ENCODE measurements around the gene ITM2A. TPM values are rescaled to one million over a fixed set of nuclear protein-coding genes. Genes with fewer than 3 reads are reported as not detected.

Gene ITM2A
- total RNA-seq, 8 experiments from 2014 or later = 1.6 to 37.2 (median 3.1) TPM; not detected in 3

DNA sequence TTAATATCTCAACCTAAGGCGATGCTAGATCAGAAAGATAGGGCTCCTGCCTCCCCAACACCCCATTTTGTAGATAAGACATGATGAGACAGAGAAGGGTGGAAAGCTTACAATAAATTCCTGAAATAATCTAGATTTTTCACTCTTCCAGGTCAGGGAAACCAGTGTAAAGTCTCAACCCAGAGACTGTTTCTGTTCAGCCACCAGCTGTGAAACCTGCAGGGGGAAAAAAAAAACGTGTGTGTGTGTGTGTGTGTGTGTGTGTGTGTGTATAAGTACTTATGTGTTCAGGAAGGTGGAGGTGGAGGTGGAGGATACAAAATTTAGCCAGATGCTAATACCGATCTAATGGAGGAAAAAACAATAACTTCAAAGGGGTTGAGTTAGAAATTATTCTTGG, 773 bp upstream of the ITM2A start:
- H3K4me1 ChIP-seq (replicated peaks in 1 of 2) = no peaks in the 10 kb centered on the region
- in situ Hi-C loops (cut with MboI; ENCODE audit: low pct_unique_long_range_greater_than_20kb in 2 of 9, low sequenced_read_pairs in 9 of 9, unreplicated experiment in 9 of 9) = no loop called here
- ATAC-seq (replicated peaks in 6 of 8) = no peak
- WGBS, 10 experiments = 0 to 100% (median 47%) methylated on average over 1 to 2 of the region's 3 CpGs; no CpG with 5 or more reads in 7 of the 10 experiments
- no peak overlapping the region for H3K27ac ChIP-seq
- H3K4me3 ChIP-seq = no peak overlapping the region

DNA sequence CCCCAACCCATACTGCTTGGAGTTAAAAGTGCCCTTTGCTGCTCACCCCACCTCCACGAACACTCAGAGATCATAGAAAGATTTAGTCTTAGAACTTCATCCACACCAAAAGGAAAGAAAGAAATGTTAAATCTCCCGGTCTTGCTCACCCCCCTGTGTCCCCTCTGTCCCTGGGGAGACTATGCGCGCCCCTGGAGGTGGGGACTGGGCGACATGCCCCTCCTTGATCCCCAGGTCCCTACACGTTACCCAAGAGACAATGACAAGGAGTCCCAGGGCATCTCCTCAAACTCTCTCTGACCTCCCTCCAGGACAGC, 620 bp downstream of the ITM2A start:
- in situ Hi-C loops (cut with MboI; ENCODE audit: low pct_unique_long_range_greater_than_20kb in 2 of 9, low sequenced_read_pairs in 9 of 9, unreplicated experiment in 9 of 9) = no loop called here
- H3K4me3 ChIP-seq = peak overlapping the region in 4 of 5 donors; percentile 24 to 32 (median 26)
- ATAC-seq (replicated peaks in 6 of 8) = no peak

GRCh38 chrX:79365591-79365990, 1.5 kb downstream of the ITM2A start:
- no peak overlapping the region for H3K27ac ChIP-seq
- in situ Hi-C loops (cut with MboI; ENCODE audit: low pct_unique_long_range_greater_than_20kb in 2 of 9, low sequenced_read_pairs in 9 of 9, unreplicated experiment in 9 of 9) = no loop called here
- no peaks in the 10 kb centered on the region for H3K4me1 ChIP-seq (replicated peaks in 1 of 2)
- WGBS, 10 experiments = 0 to 86% (median 29%) methylated on average over 1 of the region's 1 CpG; no CpG with 5 or more reads in 5 of the 10 experiments
- no peak overlapping the region for H3K4me3 ChIP-seq
- ATAC-seq (replicated peaks in 6 of 8) = no peak

More for the DNA sequence above, 620 bp downstream of the ITM2A start:
- 0% methylated on average over 1 to 2 of the region's 6 CpGs; no CpG with 5 or more reads in 8 of the 10 experiments for WGBS, 10 experiments
- H3K4me1 ChIP-seq (replicated peaks in 1 of 2) = no peaks in the 10 kb centered on the region
- H3K27ac ChIP-seq = no peak overlapping the region

DNA sequence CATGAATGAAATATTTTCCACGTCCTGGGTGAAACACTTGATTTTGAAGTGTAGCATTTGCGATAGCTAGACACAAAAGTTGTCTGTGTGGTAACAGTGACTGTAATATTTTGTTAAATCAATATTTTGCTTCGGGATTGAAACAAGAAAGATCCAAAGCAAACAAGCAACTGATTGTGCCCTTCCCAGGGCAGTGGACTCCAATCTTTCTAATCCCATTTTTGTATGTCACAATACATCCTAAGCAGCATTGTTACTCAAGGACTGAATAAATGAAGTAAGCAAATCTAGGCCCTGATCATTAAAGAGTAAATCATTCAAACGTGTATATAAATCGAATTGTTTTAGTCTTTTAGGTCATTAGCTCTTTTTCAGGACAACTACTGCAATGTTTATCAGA, 2.8 kb downstream of the ITM2A start:
- H3K4me3 ChIP-seq = no peak overlapping the region
- no peak for ATAC-seq (replicated peaks in 6 of 8)
- in situ Hi-C loops (cut with MboI; ENCODE audit: low pct_unique_long_range_greater_than_20kb in 2 of 9, low sequenced_read_pairs in 9 of 9, unreplicated experiment in 9 of 9) = no loop called here

GRCh38 chrX:79361192-79361870, 5.8 kb downstream of the ITM2A start:
- Histone ChIP-seq H3K27ac (no peak overlapping the region), H3K4me3 (no peak overlapping the region), H3K4me1 (replicated peaks in 1 of 2) (no peaks in the 10 kb centered on the region)
- no peak for ATAC-seq (replicated peaks in 6 of 8)
- in situ Hi-C loops (cut with MboI; ENCODE audit: low pct_unique_long_range_greater_than_20kb in 2 of 9, low sequenced_read_pairs in 9 of 9, unreplicated experiment in 9 of 9) = no loop called here
- 0 to 100% (median 70%) methylated on average over 1 to 6 of the region's 6 CpGs; no CpG with 5 or more reads in 3 of the 10 experiments for WGBS, 10 experiments

More for the DNA sequence above, 2.8 kb downstream of the ITM2A start:
- 0 to 100% (median 35%) methylated on average over 1 to 5 of the region's 5 CpGs; no CpG with 5 or more reads in 2 of the 10 experiments for WGBS, 10 experiments
- H3K27ac ChIP-seq = no peak overlapping the region
- H3K4me1 ChIP-seq (replicated peaks in 1 of 2) = no peaks in the 10 kb centered on the region

DNA sequence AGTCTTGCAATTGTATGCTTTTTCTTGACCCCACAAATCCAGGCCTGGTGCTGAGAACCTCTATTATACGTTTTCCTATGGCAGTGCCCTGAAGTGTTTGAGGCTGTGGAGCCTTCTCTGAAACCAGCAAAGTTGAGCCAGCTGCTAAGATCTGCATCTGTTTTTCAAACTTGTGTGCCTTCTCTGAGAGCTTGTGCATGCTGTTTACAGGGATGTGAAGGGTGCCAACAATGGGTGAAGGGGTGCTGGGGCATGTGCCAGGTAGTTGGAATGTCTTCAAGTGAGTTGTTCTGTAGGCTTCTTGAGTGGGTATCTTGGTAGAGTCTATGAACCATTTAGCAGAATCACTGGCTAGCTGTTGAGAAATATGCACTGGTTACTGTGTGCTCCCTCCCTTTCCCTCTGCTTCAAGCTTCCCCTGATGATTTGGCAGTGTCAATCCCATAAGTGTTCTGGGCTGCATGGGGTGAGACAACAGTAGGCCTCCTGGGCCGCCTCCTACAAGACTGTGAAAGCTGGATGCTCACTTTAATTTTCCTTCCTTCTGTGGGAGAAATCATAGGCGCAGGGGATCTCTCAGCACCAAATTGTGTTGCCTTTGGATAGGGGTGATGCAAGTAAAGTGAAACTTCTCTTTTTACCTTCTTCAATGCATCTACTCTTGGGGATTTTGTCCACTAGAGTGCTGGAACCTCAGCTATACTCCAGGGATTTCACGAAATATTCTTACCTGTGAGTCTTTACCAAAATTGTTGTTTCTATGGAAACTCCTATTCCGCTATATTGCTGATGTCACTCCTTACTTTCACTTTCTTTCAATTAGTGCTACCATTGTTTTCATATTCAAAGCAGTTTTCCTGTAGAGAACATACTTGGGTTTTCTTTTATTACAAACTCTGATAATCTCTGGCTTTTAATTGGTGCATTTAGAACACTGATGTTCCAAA, 30.0 kb downstream of the ITM2A start:
- ATAC-seq (replicated peaks in 6 of 8) = no peak
- H3K4me3 ChIP-seq = no peak overlapping the region
- in situ Hi-C loops (cut with MboI; ENCODE audit: low pct_unique_long_range_greater_than_20kb in 2 of 9, low sequenced_read_pairs in 9 of 9, unreplicated experiment in 9 of 9) = no loop called here

GRCh38 chrX:79330022-79330421, 37.1 kb downstream of the ITM2A start:
- no peak overlapping the region for H3K27ac ChIP-seq
- no peak for ATAC-seq (replicated peaks in 6 of 8)
- 0 to 70% (median 22%) methylated on average over 1 to 4 of the region's 4 CpGs; no CpG with 5 or more reads in 4 of the 10 experiments for WGBS, 10 experiments
- in situ Hi-C loops (cut with MboI; ENCODE audit: low pct_unique_long_range_greater_than_20kb in 2 of 9, low sequenced_read_pairs in 9 of 9, unreplicated experiment in 9 of 9) = no loop called here
- no peaks in the 10 kb centered on the region for H3K4me1 ChIP-seq (replicated peaks in 1 of 2)
- H3K4me3 ChIP-seq = no peak overlapping the region

More for the DNA sequence above, 30.0 kb downstream of the ITM2A start:
- no peak overlapping the region for H3K27ac ChIP-seq
- no peaks in the 10 kb centered on the region for H3K4me1 ChIP-seq (replicated peaks in 1 of 2)
- WGBS, 10 experiments = 25 to 100% (median 70%) methylated on average over 1 to 5 of the region's 5 CpGs; no CpG with 5 or more reads in 3 of the 10 experiments

DNA sequence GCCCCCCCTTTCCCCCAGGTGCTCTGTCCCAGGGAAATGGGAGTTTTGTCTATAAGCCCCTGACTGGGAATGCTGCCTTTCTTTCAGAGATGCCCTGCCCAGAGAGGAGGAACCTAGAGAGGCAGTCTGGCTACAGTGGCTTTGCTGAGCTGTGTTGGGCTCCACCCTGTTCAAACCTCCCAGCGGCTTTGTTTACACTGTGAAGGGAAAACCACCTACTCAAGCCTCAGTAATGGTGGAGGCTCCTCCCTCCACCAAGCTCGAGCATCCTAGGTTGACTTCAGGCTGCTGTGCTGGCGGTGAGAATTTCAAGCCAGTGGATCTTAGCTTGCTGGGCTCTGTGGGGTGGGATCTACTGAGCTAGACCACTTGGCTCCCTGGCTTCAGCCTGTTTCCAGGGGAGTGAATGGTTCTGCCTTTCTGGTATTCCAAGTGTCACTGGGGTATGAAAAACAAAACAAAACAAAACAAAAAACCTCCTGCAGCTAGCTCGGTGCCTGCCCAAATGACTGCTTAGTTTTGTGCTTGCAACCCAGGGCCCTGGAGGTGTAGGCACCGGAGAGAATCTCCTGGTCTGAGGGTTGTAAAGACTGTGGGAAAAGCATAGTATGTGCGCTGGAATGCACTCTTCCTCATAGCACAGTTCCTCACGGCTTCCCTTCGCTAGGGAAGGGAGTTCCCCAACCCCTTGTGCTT, 41.7 kb downstream of the ITM2A start:
- ATAC-seq (replicated peaks in 6 of 8) = no peak
- no peaks in the 10 kb centered on the region for H3K4me1 ChIP-seq (replicated peaks in 1 of 2)
- no peak overlapping the region for H3K27ac ChIP-seq
- 28 to 52% methylated on average over 3 of the region's 8 CpGs; no CpG with 5 or more reads in 8 of the 10 experiments for WGBS, 10 experiments
- in situ Hi-C loops (cut with MboI; ENCODE audit: low pct_unique_long_range_greater_than_20kb in 2 of 9, low sequenced_read_pairs in 9 of 9, unreplicated experiment in 9 of 9) = no loop called here
- H3K4me3 ChIP-seq = no peak overlapping the region

Other genes starting within 250 kb of the ITM2A start
- gene GPR174, start 222.6 kb downstream of the ITM2A start, total RNA-seq = under 1 TPM in 4 of 8 experiments, not detected in 4; 0.05 to 0.17 (median 0.12) TPM